ENCODE results near the gene PANK4. TPM values are rescaled to one million over a fixed set of nuclear protein-coding genes. Genes with fewer than 3 reads are reported as not detected.

PANK4 gene
- polyA plus RNA-seq, 1 experiment, result 17.1 TPM

- CTCF ChIA-PET, result no interaction called here
Observed at GRCh38 chr1:2520206-2520605, 6.2 kb downstream of the PANK4 start.

GRCh38 chr1:2519729-2520128 lies 6.7 kb downstream of the PANK4 start:
- TF ChIP-seq CTCF (IDR thresholded peaks at IDR 0.05; ENCODE audit: insufficient read depth, low read depth, low read length), result no peak
- ChIA-PET CTCF (no interaction called here), POLR2A (no interaction called here)
- Histone ChIP-seq H3K36me3 (ENCODE audit: control insufficient read depth, insufficient read depth, low read length) (peaks cover 42% of the 10 kb centered on the region), H3K27me3 (ENCODE audit: control insufficient read depth, insufficient read depth, low read length) (no peaks in the 10 kb centered on the region), H3K4me3 (ENCODE audit: low read depth, low read length) (no peak overlapping the region)
- no peak for DNase-seq (ENCODE audit: low read depth)

More at GRCh38 chr1:2520206-2520605, 6.2 kb downstream of the PANK4 start:
- Histone ChIP-seq H3K36me3 (ENCODE audit: control insufficient read depth, insufficient read depth, low read length) (peaks cover 38% of the 10 kb centered on the region), H3K4me3 (ENCODE audit: low read depth, low read length) (no peak overlapping the region), H3K27me3 (ENCODE audit: control insufficient read depth, insufficient read depth, low read length) (no peaks in the 10 kb centered on the region)
- POLR2A ChIA-PET, result no interaction called here
- TF ChIP-seq CTCF (IDR thresholded peaks at IDR 0.05; ENCODE audit: insufficient read depth, low read depth, low read length), result no peak
- no peak for DNase-seq (ENCODE audit: low read depth)

- peaks cover 45% of the 10 kb centered on the region for H3K36me3 ChIP-seq (ENCODE audit: control insufficient read depth, insufficient read depth, low read length)
- H3K27me3 ChIP-seq (ENCODE audit: control insufficient read depth, insufficient read depth, low read length), result no peaks in the 10 kb centered on the region
- no peak for DNase-seq (ENCODE audit: low read depth)
- ChIA-PET POLR2A (no interaction called here), CTCF (no interaction called here)
- TF ChIP-seq CTCF (IDR thresholded peaks at IDR 0.05; ENCODE audit: insufficient read depth, low read depth, low read length), result no peak
- no peak overlapping the region for H3K4me3 ChIP-seq (ENCODE audit: low read depth, low read length)
Observed at GRCh38 chr1:2519029-2519685, 7.2 kb downstream of the PANK4 start.

GRCh38 chr1:2518528-2518927 lies 7.9 kb downstream of the PANK4 start:
- H3K4me3 ChIP-seq (ENCODE audit: low read depth, low read length), result no peak overlapping the region

GRCh38 chr1:2517966-2518365 lies 8.4 kb downstream of the PANK4 start:
- H3K27me3 ChIP-seq (ENCODE audit: control insufficient read depth, insufficient read depth, low read length), result no peaks in the 10 kb centered on the region
- POLR2A ChIA-PET, result no interaction called here

More at GRCh38 chr1:2518528-2518927, 7.9 kb downstream of the PANK4 start:
- DNase-seq (ENCODE audit: low read depth), result no peak
- H3K27me3 ChIP-seq (ENCODE audit: control insufficient read depth, insufficient read depth, low read length), result no peaks in the 10 kb centered on the region
- CTCF ChIA-PET, result no interaction called here
- POLR2A ChIA-PET, result no interaction called here
- peaks cover 51% of the 10 kb centered on the region for H3K36me3 ChIP-seq (ENCODE audit: control insufficient read depth, insufficient read depth, low read length)
- TF ChIP-seq CTCF (IDR thresholded peaks at IDR 0.05; ENCODE audit: insufficient read depth, low read depth, low read length), result no peak

More at GRCh38 chr1:2517966-2518365, 8.4 kb downstream of the PANK4 start:
- no peak for DNase-seq (ENCODE audit: low read depth)
- CTCF ChIA-PET, result no interaction called here
- Histone ChIP-seq H3K4me3 (ENCODE audit: low read depth, low read length) (no peak overlapping the region), H3K36me3 (ENCODE audit: control insufficient read depth, insufficient read depth, low read length) (peaks cover 53% of the 10 kb centered on the region)
- no peak for TF ChIP-seq CTCF (IDR thresholded peaks at IDR 0.05; ENCODE audit: insufficient read depth, low read depth, low read length)

Data from BJ (cell line).